C4-2B (cell line): ENCODE results near the gene NUP43.

Experiments used
- H3K27ac ChIP-seq: fragments of 450-650 bp; 2 replicates; pipeline ENCODE4 v1.5.1; 2017
- CTCF ChIP-seq: fragments of 450-650 bp; conservative IDR thresholded peaks from 2 replicates; pipeline ENCODE4 v1.5.1; 2017; ENCODE audit warnings: mild to moderate bottlenecking
- ZFX ChIP-seq: fragments of 450-650 bp; IDR thresholded peaks from 2 replicates; pipeline ENCODE4 v1.6.1; 2017

Gene NUP43

GRCh38 chr6:149680503-149680902 is 65.8 kb downstream of the NUP43 start:
- TF ChIP-seq CTCF, result no peak
- TF ChIP-seq ZFX, result no peak
- no peak overlapping the region for H3K27ac ChIP-seq
